MV-4-11 (cell line): ENCODE data around the gene INTS14.
"Not testable (repeated sequence)": the region's sequence is repeated elsewhere in the genome, so short reads cannot be mapped to it uniquely, and the experiment has no call there.

Source experiments
- DNase-seq: peaks from one replicate; lab custom pipeline; 2025; lab: John Stamatoyannopoulos, UW

Gene INTS14

DNA sequence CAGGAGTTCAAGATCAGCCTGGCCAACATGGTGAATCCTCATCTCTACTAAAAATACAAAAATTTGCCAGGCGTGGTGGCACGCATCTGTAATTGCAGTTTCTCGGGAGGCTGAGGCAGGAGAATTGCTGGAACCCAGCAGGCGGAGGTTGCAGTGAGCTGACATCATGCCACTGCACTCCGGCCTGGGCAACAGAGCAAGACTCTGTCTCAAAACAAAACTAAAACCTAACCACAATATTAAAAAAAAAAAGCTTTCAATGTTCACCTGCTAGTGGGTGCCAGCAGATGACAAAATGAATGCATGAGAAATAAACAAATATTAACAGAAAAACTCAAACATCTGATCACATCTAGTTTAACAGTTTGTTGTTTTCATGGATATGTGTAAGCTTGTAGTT, 19.8 kb upstream of the INTS14 start:
- no peak for DNase-seq

DNA sequence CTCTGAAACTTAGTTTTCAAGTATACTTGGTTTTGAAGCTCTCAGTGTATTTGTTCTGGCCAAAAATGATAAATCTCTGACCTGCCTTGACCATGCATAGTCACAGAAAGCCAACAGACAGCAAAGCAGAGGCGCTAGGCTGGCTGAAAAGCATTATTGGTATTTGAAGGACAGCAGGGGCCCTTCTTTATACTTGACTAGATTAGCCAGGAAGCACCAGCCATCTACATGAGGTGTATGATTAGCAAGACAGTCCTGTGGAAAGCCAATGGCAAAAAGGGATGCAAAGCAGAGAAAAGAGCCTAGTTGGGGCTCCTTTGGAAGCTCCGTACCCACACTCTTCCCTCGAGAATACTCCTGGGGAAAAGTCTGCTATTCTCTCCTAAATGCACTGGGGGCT, 18.6 kb upstream of the INTS14 start:
- DNase-seq = no peak

DNA sequence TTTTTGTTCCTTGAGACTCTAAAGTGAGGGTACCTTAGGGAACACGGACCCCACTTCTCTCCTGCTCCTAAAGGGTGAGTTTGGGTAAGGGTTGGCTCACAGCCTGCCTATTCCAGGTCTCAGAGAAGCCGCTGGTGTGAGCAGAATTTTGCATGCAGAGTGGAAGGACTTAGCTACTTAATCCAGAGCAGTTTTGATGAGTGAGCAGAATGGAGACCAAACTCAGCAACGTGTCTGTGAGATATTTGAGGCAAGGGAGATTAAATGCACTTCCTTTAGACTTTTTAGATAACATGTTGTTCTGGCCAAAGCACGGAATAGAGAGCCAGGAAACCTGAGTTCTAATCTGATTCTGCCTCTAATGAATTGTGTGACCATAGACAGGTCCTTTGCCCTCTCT, 15.9 kb upstream of the INTS14 start:
- no peak for DNase-seq

GRCh38 chr15:65623103-65623502, 12.2 kb upstream of the INTS14 start:
- DNase-seq = no peak

DNA sequence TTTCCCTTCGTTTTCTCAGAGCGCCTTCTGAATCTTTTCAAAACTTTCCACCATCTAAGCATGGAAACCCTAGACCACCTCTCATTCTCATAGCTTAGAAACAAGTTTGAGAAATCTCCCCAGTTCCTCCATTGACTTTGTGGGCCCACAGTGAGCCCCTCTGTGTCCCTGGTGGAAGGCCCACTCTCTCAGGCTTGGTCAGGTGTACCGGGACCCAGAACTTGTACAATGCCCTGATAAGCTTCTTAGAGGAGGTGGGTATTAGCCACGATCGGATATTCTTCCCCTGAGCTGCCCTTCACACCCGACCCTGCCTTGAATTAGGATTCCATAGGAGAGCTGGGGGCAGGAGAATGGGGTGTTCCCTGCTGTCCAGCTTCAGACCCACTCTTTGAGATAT, 10.7 kb upstream of the INTS14 start, which contains the start of gene SLC24A1:
Gene SLC24A1 (plus strand): TSS at position 301 of the 400 bp plus-strand sequence. CDS start 2,143 bp downstream, outside the sequence.
- DNase-seq = no peak

DNA sequence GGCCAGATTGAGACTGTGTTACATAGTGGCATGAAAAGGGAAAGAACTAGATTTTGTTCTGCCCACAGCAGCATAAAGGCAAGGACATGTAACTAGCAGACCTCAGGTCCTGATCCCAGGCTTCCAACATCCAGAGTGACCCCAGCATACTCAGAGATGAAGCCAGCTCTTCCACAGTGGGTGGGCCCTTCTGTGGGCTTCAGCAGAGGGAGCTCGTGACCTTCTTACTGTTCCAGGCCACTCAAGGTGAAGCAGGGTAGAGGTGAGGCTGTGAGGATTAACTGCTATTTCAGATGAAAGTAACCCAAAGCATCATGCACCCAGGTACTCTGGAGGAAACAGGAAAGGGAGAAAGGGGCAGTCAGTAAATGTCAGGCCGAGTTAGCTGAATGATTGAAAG, 9.9 kb upstream of the INTS14 start:
- no peak for DNase-seq

- no peak for DNase-seq
Observed at GRCh38 chr15:65619626-65620290, 8.8 kb upstream of the INTS14 start.

- DNase-seq = no peak
Observed at GRCh38 chr15:65618560-65619109, 7.7 kb upstream of the INTS14 start.

- not testable (repeated sequence) for DNase-seq
Observed at GRCh38 chr15:65615887-65616286, 5.0 kb upstream of the INTS14 start.

DNA sequence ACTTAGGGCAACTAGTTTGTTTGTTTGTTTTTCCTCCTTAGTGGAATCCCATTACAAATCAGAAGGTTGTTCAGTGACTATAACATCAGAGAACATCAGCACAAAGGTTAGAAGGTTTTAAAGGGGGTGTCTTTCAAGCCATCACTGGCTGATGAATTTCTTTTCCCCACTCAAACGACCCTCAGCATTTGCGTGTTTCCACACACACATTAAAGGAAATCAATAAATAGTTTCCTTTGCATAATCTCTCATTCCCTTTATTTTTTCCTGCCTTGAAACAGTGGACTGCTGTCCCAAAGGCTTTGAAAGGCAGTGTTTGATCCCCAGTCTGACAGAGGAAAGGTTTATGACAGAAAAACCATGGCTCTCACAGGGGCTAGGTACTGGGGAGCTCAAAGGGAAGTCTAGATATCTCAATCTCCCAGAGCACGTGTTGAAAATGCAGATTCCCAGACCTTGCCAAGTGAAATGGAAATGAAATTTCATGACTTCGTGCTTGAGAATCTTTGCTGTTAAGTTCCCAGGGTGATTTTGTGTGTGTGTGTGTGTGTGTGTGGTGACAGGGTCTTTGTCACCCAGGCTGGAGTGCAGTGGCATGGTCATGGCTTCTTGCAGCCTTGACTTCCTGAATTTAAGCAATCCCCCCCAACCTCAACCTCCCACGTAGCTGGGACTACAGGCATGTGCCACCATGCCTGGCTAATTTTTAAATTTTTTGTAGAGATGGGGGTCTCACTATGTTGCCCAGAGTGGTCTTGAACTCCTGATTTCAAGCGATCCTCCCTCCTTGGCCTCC, 2.2 kb upstream of the INTS14 start:
- DNase-seq = no peak

DNA sequence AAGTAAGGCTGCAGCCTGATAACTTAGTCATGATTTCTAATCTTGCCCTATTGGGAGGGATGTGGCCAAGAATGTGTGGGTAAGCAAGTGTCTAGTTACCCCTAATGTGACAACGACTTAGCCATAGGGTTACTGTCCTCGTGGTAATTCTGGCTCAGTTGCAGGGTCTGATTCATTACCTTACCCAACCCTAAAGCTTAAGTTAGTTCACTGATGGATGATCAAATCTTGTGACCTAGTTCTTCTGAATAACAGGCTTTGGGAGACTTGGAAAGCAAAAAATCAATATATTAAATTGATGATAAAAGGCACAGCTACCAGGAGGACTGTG, 1.6 kb upstream of the INTS14 start:
- no peak for DNase-seq

GRCh38 chr15:65611888-65612615, 1.1 kb upstream of the INTS14 start:
- DNase-seq = no peak

- no peak for DNase-seq
Observed at GRCh38 chr15:65603559-65603958, 7.4 kb downstream of the INTS14 start.

- no peak for DNase-seq
Observed at GRCh38 chr15:65603134-65603533, 7.8 kb downstream of the INTS14 start.

- no peak for DNase-seq
Observed at GRCh38 chr15:65599677-65600076, 11.3 kb downstream of the INTS14 start.

DNA sequence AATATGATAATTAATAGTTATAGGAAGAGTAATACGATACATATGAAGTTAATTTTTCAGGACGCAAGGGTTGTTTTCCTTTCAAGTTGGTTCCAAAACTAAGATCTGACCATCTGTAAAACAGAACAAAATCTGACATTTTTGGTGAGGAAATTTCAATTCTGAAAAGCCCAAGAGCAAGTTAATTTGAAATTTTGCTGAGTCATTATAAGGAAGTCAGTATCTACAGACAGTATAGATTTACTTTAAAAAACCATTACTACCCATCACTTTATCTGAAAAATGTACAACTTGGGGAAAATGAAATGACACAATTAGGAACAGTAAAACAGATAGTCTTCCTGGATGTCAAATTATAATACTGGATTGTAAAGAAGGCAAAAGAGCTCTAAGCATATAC, 12.5 kb downstream of the INTS14 start:
- DNase-seq = no peak

GRCh38 chr15:65595960-65596359, 15.0 kb downstream of the INTS14 start:
- no peak for DNase-seq

GRCh38 chr15:65587094-65587493, 23.8 kb downstream of the INTS14 start:
- no peak for DNase-seq

DNA sequence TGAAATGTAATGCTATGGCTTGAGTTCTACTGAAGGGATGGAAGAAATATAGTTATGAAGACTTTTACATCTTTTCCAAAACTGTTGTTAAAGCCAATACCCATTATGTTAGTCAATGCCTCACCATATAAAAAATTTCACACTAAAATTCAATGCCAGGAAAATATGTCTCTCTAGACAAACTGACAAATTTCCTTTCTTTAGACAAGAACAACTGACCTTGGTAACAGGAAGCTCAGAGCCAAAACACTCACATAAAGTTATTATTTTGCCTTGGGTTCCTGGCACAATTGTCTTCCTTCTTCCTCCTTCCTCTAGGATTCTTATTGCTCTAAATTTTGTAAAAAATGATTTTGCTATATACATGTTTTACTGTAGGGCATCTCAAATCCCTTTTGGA, 26.7 kb downstream of the INTS14 start:
- DNase-seq = no peak

DNA sequence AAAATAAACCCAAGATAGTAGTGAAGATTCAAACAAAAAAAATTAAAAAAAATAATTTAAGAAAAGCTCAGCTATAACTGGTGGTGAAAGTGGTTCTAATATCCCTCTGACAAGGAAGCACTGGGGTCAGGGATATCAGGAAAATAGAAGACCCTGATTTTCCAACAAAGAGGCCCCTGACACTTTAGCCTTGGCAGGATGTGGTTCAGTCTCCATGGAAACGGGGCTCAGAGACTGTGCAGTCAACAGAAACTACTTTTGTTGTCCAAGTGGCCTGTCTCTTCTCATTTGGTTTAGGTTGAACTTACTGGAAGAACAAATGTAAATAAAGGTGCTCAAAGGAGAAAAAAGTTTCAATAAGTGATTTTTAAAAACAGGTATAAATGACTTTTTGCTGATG, 27.2 kb downstream of the INTS14 start:
- peak; percentile 52 for DNase-seq

GRCh38 chr15:65580287-65580686, 30.6 kb downstream of the INTS14 start:
- DNase-seq = no peak

DNA sequence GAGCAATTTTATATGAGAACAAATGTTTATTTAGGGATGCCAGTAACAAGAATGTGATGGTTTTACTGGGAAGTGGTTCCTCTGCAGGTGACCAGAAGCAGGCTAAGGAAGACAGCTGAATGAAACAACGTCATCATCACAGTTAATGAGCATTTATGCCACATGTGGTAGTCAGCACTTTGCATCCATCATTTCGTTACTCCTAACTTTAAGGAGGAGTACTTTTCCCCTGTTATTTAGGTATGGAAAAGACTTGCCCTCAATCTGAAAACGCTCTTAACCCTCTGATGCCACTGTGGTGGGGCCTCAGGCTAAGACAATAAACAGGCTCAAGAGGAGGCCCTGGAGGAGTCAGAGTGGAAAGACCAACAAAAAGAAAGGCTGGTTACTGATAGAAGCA, 31.2 kb downstream of the INTS14 start:
- no peak for DNase-seq
